K562 (cell line): ENCODE measurements around the gene ERN1. TPM values are rescaled to one million over a fixed set of nuclear protein-coding genes. Genes with fewer than 3 reads are reported as not detected.

Experiments
- ARNT ChIP-seq, 2 experiments: fragments of 450-650 bp; IDR thresholded peaks; 2 replicates each; pipeline ENCODE4 v1.6.1; 2016; ENCODE audit warnings: mild to moderate bottlenecking in 1 of 2
- DACH1 ChIP-seq: fragments of 450-650 bp; IDR thresholded peaks from 2 replicates; pipeline ENCODE4 v1.6.1; 2018; ENCODE audit not compliant: partially characterized antibody
- DDX20 ChIP-seq: fragments of 450-650 bp; IDR thresholded peaks from 2 replicates; pipeline ENCODE4 v1.6.1; 2016; ENCODE audit warnings: missing genetic modification characterization, low read depth, mild to moderate bottlenecking, missing compliant biosample characterization, moderate library complexity
- NFIC ChIP-seq: fragments of 450-650 bp; IDR thresholded peaks from 2 replicates; pipeline ENCODE4 v1.6.1; 2017; ENCODE audit warnings: mild to moderate bottlenecking, inconsistent platforms
- PBX2 ChIP-seq, 2 experiments: IDR thresholded peaks in 1 of 2; conservative IDR thresholded peaks in 1 of 2; 2 replicates each; pipeline ENCODE4 v1.6.1; 2016; ENCODE audit warnings: low read depth in 2 of 2, mild to moderate bottlenecking in 1 of 2, missing compliant biosample characterization in 1 of 2, missing genetic modification characterization in 1 of 2, moderate library complexity in 1 of 2
- PML ChIP-seq: IDR thresholded peaks from 2 replicates; pipeline ENCODE4 v1.6.1; 2012; ENCODE audit warnings: low read length, inconsistent platforms
- RB1 ChIP-seq: fragments of 450-650 bp; IDR thresholded peaks from 2 replicates; pipeline ENCODE4 v1.6.1; 2017; ENCODE audit warnings: low read depth, mild to moderate bottlenecking
- TFAM ChIP-seq: fragments of 250-450 bp; sonication (Bioruptor Pico); conservative IDR thresholded peaks from 2 replicates; pipeline ENCODE4 v1.5.0; 2021; ENCODE audit warnings: mild to moderate bottlenecking, moderate library complexity
- TFAP4 ChIP-seq: sonication (generic); formaldehyde crosslinking; IDR thresholded peaks from 2 replicates; pipeline ENCODE4 v1.8.0; 2022; ENCODE audit warnings: missing genetic modification reagents, mild to moderate bottlenecking, moderate library complexity, borderline replicate concordance
- ZNF121 ChIP-seq: sonication (generic); formaldehyde crosslinking; conservative IDR thresholded peaks from 2 replicates; pipeline ENCODE4 v1.8.0; 2022; ENCODE audit warnings: missing genetic modification reagents
- ZNF316 ChIP-seq: fragments of 450-650 bp; IDR thresholded peaks from 2 replicates; pipeline ENCODE4 v1.6.1; 2016
- ZNF507 ChIP-seq: conservative IDR thresholded peaks from 2 replicates; pipeline ENCODE4 v1.6.1; 2017; ENCODE audit warnings: missing genetic modification characterization, missing compliant biosample characterization
- polyA plus RNA-seq, 8 experiments: library from polyadenylated mRNA; depleted of rRNA in 4 of 8; stranded (reverse) in 5 of 8; unstranded in 3 of 8; fragments of >200 nt; fragmentation: Nextera tagmentation in 2 of 8; fragmentation: Illumina TruSeq in 1 of 8; extraction: Ambion mirVana in 2 of 8; extraction: Trizol in 1 of 8; gene quantifications; 2 replicates each; pipeline versions ENCODE4 v1.2.1 to v1.2.3, GENCODE V29; 2011 to 2014; ENCODE audit warnings: inconsistent platforms in 1 of 8, missing spikeins in 1 of 8
- total RNA-seq, 7 experiments: library from RNA; depleted of rRNA in 6 of 7; stranded (reverse); fragments of >200 nt in 6 of 7; fragmentation: Illumina TruSeq in 2 of 7; extraction: Trizol in 2 of 7; gene quantifications; 2 replicates each; pipeline versions ENCODE4 v1.2.1 to v1.2.3, GENCODE V29; 2011 to 2021; ENCODE audit warnings: low replicate concordance in 1 of 7
- TF ChIP-seq, protein P1 (sequence below): fragments of 250-450 bp; sonication (Bioruptor Pico); IDR thresholded peaks from 2 replicates; pipeline ENCODE4 v1.5.0; 2021; ENCODE audit warnings: mild to moderate bottlenecking, borderline replicate concordance
- TF ChIP-seq, protein P2 (sequence below): fragments of 200-800 bp; sonication (Bioruptor generic); IDR thresholded peaks from 2 replicates; pipeline ENCODE4 v1.6.1; 2017; ENCODE audit warnings: missing genetic modification characterization, missing compliant biosample characterization
- TF ChIP-seq, protein P3 (sequence below): fragments of 250-450 bp; sonication (Bioruptor Pico); IDR thresholded peaks from 2 replicates; pipeline ENCODE4 v1.4.0; 2020; ENCODE audit warnings: borderline replicate concordance

Gene ERN1
- total and polyA plus RNA-seq, 9 of the 15 experiments (the other 6 are each of a cell fraction or from before 2014, with no cell fraction given): 2.1 to 22.5 (median 7.3) TPM

DNA sequence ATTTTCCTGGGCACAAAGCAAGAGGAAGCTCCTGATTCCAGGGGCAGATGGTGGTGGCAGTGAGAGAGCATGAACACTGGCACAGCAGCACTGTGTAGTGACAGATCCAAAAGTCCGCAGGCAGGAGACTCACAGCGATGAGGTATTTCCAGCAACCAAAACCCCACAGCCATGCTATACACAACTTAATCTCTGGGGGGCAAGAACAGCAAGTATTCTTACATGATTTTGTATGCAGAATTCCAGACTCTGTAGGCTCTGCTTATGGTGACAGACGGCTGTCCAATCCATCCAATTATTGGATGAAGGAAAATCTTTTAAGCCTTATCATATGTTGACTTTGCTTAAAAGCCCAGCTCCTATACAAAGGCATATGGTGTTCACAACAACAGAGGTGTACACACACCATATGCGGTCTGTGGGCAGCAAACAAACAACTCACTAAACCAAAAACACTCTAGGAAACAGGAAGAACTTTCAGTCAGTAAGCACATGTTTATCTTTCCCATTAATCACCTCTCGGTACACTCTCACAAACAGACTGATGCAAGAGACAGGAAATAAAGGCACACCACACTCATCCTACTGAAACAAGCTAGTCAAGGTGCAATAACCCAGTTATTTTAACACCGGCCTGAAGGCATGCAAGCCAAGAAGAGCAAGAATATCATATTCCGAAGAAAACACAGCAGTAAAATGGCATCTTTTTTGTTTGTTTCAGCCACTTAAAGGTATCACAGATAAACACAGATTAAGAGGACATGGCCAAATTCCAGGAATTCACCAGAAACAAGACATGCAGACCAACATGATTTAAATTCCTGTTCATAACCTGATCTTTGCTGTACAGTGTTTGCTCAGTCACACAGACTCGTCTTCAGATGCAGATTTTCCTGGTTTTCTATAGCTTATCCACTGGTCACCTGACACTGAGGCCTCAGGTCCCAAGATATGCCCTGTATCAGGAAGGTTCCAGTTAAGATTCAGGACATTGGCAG is 47.8 kb downstream of the ERN1 start (continued):
- peak; percentile 84 for TF ChIP-seq DDX20 (tag)
- TF ChIP-seq, protein P1, sequence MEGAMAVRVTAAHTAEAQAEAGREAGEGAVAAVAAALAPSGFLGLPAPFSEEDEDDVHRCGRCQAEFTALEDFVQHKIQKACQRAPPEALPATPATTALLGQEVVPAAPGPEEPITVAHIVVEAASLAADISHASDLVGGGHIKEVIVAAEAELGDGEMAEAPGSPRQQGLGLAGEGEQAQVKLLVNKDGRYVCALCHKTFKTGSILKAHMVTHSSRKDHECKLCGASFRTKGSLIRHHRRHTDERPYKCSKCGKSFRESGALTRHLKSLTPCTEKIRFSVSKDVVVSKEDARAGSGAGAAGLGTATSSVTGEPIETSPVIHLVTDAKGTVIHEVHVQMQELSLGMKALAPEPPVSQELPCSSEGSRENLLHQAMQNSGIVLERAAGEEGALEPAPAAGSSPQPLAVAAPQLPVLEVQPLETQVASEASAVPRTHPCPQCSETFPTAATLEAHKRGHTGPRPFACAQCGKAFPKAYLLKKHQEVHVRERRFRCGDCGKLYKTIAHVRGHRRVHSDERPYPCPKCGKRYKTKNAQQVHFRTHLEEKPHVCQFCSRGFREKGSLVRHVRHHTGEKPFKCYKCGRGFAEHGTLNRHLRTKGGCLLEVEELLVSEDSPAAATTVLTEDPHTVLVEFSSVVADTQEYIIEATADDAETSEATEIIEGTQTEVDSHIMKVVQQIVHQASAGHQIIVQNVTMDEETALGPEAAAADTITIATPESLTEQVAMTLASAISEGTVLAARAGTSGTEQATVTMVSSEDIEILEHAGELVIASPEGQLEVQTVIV (CRISPR knock-in tag): no peak
- no peak; the same call in 1 of the 2 replicates for TF ChIP-seq ZNF316
- TF ChIP-seq, protein P2, sequence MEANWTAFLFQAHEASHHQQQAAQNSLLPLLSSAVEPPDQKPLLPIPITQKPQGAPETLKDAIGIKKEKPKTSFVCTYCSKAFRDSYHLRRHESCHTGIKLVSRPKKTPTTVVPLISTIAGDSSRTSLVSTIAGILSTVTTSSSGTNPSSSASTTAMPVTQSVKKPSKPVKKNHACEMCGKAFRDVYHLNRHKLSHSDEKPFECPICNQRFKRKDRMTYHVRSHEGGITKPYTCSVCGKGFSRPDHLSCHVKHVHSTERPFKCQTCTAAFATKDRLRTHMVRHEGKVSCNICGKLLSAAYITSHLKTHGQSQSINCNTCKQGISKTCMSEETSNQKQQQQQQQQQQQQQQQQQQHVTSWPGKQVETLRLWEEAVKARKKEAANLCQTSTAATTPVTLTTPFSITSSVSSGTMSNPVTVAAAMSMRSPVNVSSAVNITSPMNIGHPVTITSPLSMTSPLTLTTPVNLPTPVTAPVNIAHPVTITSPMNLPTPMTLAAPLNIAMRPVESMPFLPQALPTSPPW: no peak
- TF ChIP-seq DACH1: peak; percentile 28
- no peak for TF ChIP-seq RB1
- no peak for TF ChIP-seq TFAM (CRISPR knock-in tag)
- no peak for TF ChIP-seq NFIC
- TF ChIP-seq ZNF121 (CRISPR knock-in tag): no peak
- TF ChIP-seq PBX2 (CRISPR knock-in tag; IDR thresholded peaks at IDR 0.05; ENCODE audit: low read depth): no peak
- TF ChIP-seq PBX2 (tag; conservative IDR thresholded peaks at IDR 0.05; ENCODE audit: low read depth): peak; percentile 97
- TF ChIP-seq, protein P3, sequence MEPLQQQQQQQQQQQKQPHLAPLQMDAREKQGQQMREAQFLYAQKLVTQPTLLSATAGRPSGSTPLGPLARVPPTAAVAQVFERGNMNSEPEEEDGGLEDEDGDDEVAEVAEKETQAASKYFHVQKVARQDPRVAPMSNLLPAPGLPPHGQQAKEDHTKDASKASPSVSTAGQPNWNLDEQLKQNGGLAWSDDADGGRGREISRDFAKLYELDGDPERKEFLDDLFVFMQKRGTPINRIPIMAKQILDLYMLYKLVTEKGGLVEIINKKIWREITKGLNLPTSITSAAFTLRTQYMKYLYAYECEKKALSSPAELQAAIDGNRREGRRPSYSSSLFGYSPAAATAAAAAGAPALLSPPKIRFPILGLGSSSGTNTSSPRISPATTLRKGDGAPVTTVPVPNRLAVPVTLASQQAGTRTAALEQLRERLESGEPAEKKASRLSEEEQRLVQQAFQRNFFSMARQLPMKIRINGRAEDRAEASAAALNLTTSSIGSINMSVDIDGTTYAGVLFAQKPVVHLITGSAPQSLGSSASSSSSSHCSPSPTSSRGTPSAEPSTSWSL (CRISPR knock-in tag): no peak
- TF ChIP-seq ARNT (IDR thresholded peaks at IDR 0.05): peak in 1 of 2 experiments; percentile 94; a peak in 3 of 4 replicates
- TF ChIP-seq TFAP4: no peak
- peak; percentile 81; the same call in 1 of the 2 replicates for TF ChIP-seq PML
- TF ChIP-seq ZNF507: no peak
